ENCODE data around the gene CDH23. TPM values are rescaled to one million over a fixed set of nuclear protein-coding genes. Genes with fewer than 3 reads are reported as not detected.

The CDH23 gene
- total RNA-seq, 2 experiments from 2014 or later = 4.6 to 5.2 TPM

DNA sequence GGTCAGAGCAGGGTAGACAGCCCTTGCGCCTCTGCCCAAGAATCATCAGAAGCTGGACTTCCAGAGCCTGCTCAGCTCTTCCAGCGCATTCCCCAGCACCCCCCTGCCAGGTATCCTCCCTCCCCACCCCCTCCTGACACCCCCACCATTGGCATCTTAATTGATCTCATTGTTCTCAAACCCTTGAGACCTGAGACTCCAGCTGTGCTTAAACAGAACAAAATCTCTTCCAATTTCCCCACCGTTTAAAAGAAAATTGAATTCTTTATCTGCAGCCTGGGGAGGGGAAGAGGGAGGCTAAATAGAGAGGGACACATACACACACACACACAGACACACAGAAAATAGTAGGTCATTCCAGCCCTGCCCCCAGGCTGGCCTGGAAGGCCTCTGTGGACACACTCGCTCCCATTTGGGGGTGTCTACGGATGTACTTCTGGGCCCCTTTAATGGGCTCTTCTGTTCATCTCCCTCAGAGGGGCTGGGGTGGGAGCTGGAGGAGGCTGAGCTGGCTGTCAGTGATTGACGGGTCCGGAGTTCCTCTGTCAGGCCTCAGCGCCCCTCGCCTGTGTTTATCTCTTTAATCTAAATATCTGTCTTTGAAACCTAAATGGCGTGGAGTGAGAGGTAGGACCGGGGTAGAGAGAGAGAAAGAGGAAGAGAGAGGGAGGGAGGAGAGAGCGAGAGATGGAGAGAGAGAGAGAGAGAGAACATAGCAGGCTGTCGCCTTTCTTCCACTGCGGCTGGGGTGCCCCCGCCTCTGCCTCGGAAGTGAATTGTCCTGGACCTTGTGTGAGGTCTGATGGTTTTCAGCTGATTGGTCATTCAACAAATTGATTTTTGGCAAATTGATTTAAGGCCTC, 261.1 kb downstream of the CDH23 start:
- H3K4me1 Mint-ChIP-seq (ENCODE audit: low read depth) = no peaks in the 10 kb centered on the region
- Histone ChIP-seq H3K9me3 (ENCODE audit: control insufficient read depth in 1 of 2, insufficient read depth in 1 of 2, low read length in 2 of 2) (no peaks in the 10 kb centered on the region), H3K27ac (ENCODE audit: low read depth in 1 of 2, low read length in 2 of 2) (no peak overlapping the region), H3K4me1 (ENCODE audit: insufficient read depth, low read length) (no peaks in the 10 kb centered on the region), H3K4me3 (ENCODE audit: low read length) (no peak overlapping the region), H3K27me3 (ENCODE audit: control insufficient read depth in 1 of 2, insufficient read depth in 2 of 2, low read length in 2 of 2) (no peaks in the 10 kb centered on the region), H3K36me3 (ENCODE audit: insufficient read depth, low read length) (no peaks in the 10 kb centered on the region)
- no peak for DNase-seq
- no peak overlapping the region for H3K27ac Mint-ChIP-seq
- no peak for TF ChIP-seq CTCF (IDR thresholded peaks at IDR 0.05)
- ChIA-PET CTCF (no interaction called here), POLR2A (no interaction called here)
- intact Hi-C loops (cut with DNase I, micrococcal nuclease) = no loop called here
- H3K4me3 Mint-ChIP-seq = no peak overlapping the region
- no peaks in the 10 kb centered on the region for H3K9me3 Mint-ChIP-seq
- ATAC-seq (ENCODE audit: poor library complexity) = no peak
- no peaks in the 10 kb centered on the region for H3K36me3 Mint-ChIP-seq (ENCODE audit: low read depth)
- H3K27me3 Mint-ChIP-seq = no peaks in the 10 kb centered on the region

DNA sequence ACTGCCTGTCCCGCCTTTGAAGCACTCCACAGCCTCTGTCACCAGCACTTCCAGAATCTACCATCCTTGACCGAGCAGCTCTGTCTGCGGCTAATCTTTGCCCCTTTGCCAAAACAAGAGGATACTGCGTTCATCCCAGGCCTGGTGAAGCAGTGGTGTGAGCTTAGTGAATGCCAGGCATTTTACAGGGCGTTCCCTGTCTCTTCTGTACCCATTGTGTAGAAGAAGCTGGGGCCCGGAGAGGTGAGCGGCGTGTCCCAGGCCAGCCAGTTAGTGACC, 261.7 kb downstream of the CDH23 start:
- Histone ChIP-seq H3K4me3 (ENCODE audit: low read length) (no peak overlapping the region), H3K36me3 (ENCODE audit: insufficient read depth, low read length) (no peaks in the 10 kb centered on the region), H3K27ac (ENCODE audit: low read depth in 1 of 2, low read length in 2 of 2) (no peak overlapping the region), H3K9me3 (ENCODE audit: control insufficient read depth in 1 of 2, insufficient read depth in 1 of 2, low read length in 2 of 2) (no peaks in the 10 kb centered on the region), H3K27me3 (ENCODE audit: control insufficient read depth in 1 of 2, insufficient read depth in 2 of 2, low read length in 2 of 2) (no peaks in the 10 kb centered on the region), H3K4me1 (ENCODE audit: insufficient read depth, low read length) (no peaks in the 10 kb centered on the region)
- CTCF ChIA-PET = no interaction called here
- ATAC-seq (ENCODE audit: poor library complexity) = no peak
- Mint-ChIP-seq H3K27me3 (no peaks in the 10 kb centered on the region), H3K27ac (no peak overlapping the region), H3K9me3 (no peaks in the 10 kb centered on the region), H3K4me3 (no peak overlapping the region), H3K4me1 (ENCODE audit: low read depth) (no peaks in the 10 kb centered on the region), H3K36me3 (ENCODE audit: low read depth) (no peaks in the 10 kb centered on the region)
- intact Hi-C loops (cut with DNase I, micrococcal nuclease) = no loop called here
- no peak for TF ChIP-seq CTCF (IDR thresholded peaks at IDR 0.05)
- POLR2A ChIA-PET = no interaction called here
- DNase-seq = no peak

- ChIA-PET POLR2A (no interaction called here), CTCF (no interaction called here)
- no peak overlapping the region for H3K4me3 ChIP-seq (ENCODE audit: low read length)
- Mint-ChIP-seq H3K9me3 (no peaks in the 10 kb centered on the region), H3K27ac (no peak overlapping the region), H3K27me3 (no peaks in the 10 kb centered on the region), H3K4me3 (no peak overlapping the region), H3K36me3 (ENCODE audit: low read depth) (no peaks in the 10 kb centered on the region), H3K4me1 (ENCODE audit: low read depth) (no peaks in the 10 kb centered on the region)
- intact Hi-C loops (cut with DNase I, micrococcal nuclease) = no loop called here
- no peaks in the 10 kb centered on the region for H3K4me1 ChIP-seq (ENCODE audit: insufficient read depth, low read length)
- H3K36me3 ChIP-seq (ENCODE audit: insufficient read depth, low read length) = no peaks in the 10 kb centered on the region
- H3K27me3 ChIP-seq (ENCODE audit: control insufficient read depth in 1 of 2, insufficient read depth in 2 of 2, low read length in 2 of 2) = no peaks in the 10 kb centered on the region
- H3K27ac ChIP-seq (ENCODE audit: low read depth in 1 of 2, low read length in 2 of 2) = no peak overlapping the region
- ATAC-seq (ENCODE audit: poor library complexity) (no peak), DNase-seq (no peak)
- H3K9me3 ChIP-seq (ENCODE audit: control insufficient read depth in 1 of 2, insufficient read depth in 1 of 2, low read length in 2 of 2) = no peaks in the 10 kb centered on the region
- TF ChIP-seq CTCF (IDR thresholded peaks at IDR 0.05) = no peak
These were observed 262.5 kb downstream of the CDH23 start for GRCh38 chr10:71659111-71659634.
